HG02642 (cell line): ENCODE measurements around the gene RNF145.

Experiments
- ATAC-seq: cut with Tn5 transposase; IDR thresholded peaks from one replicate; pipeline ENCODE4 v1.9.1; 2021; ENCODE audit warnings: mild to moderate bottlenecking; ENCODE audit not compliant: unreplicated experiment, poor library complexity

Gene RNF145

GRCh38 chr5:159223469-159223868 lies 14.1 kb upstream of the RNF145 start:
- no peak for ATAC-seq

- no peak for ATAC-seq
These were observed 10.9 kb upstream of the RNF145 start for GRCh38 chr5:159220206-159220605.

- no peak for ATAC-seq
These were observed 9.3 kb upstream of the RNF145 start for GRCh38 chr5:159218595-159219023.

- ATAC-seq, result no peak
These were observed 7.9 kb upstream of the RNF145 start for GRCh38 chr5:159217236-159217635.

GRCh38 chr5:159216454-159216853 lies 7.1 kb upstream of the RNF145 start:
- ATAC-seq, result no peak

- ATAC-seq, result no peak
These were observed 6.5 kb upstream of the RNF145 start for GRCh38 chr5:159215886-159216285.

GRCh38 chr5:159214486-159215271 lies 5.3 kb upstream of the RNF145 start:
- no peak for ATAC-seq

- no peak for ATAC-seq
These were observed 3.5 kb upstream of the RNF145 start for GRCh38 chr5:159212657-159213462.

GRCh38 chr5:159211729-159212174 lies 2.4 kb upstream of the RNF145 start:
- ATAC-seq, result no peak

- ATAC-seq, result no peak
These were observed 1.5 kb upstream of the RNF145 start for GRCh38 chr5:159210846-159211245.

- no peak for ATAC-seq
These were observed 883 bp upstream of the RNF145 start for GRCh38 chr5:159210210-159210661.

- ATAC-seq, result peak; percentile 19
These were observed 577 bp downstream of the RNF145 start for GRCh38 chr5:159208514-159209437.

- peak; percentile 49 for ATAC-seq
These were observed 1.5 kb downstream of the RNF145 start for GRCh38 chr5:159207686-159208513.

- ATAC-seq, result no peak
These were observed 2.1 kb downstream of the RNF145 start for GRCh38 chr5:159207222-159207685.

- ATAC-seq, result no peak
These were observed 2.5 kb downstream of the RNF145 start for GRCh38 chr5:159206818-159207217.

GRCh38 chr5:159206368-159206767 lies 3.0 kb downstream of the RNF145 start:
- no peak for ATAC-seq

GRCh38 chr5:159203351-159203750 lies 6.0 kb downstream of the RNF145 start:
- ATAC-seq, result no peak

GRCh38 chr5:159202151-159202550 lies 7.2 kb downstream of the RNF145 start:
- ATAC-seq, result no peak

GRCh38 chr5:159199780-159200179 lies 9.6 kb downstream of the RNF145 start:
- ATAC-seq, result no peak
